ENCODE results near the gene RELN.
A peak's percentile ranks its signal among the peaks of the same experiment; 100 is the strongest.

RELN gene

GRCh38 chr7:103989785-103990767 is 618 bp upstream of the RELN start:
- DNase-seq = peak; percentile 41

DNA sequence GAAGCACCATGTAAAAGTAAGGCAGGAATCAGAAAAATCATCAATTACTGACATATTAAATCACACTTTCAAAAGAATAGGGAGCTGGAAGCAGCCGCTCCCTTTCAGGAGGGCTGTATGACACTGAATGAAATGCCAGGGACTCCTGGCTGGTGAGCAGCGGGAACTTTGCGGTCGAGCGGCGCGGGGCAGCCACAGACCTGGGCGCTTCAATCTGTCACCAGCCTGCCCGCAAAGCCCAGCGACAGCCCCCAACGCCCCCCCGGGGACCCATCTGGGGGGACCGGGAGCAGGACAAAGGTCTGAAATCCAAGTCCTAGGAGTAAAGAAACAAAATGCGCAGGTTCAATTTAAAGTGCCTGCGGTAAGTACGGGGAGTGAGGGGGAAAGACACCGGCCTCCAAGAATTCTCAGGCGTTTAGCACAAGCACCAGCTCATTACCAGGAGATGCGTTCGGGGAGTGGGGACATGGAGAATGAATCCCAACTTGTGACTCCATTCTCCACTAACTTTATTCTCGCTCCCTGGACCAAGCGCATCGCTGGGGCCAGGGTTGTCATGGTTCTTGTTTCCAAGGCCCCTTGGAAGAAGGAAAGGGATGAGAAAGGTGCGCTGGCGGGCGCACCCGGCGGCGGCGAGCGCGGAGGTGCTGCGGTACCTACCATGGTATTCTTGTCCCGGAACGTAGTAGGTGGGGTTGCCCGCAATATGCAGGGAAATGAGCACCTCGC is 824 bp downstream of the RELN start:
- no peak for DNase-seq

- DNase-seq = no peak
Observed at GRCh38 chr7:103987451-103987850, 2.0 kb downstream of the RELN start.

DNA sequence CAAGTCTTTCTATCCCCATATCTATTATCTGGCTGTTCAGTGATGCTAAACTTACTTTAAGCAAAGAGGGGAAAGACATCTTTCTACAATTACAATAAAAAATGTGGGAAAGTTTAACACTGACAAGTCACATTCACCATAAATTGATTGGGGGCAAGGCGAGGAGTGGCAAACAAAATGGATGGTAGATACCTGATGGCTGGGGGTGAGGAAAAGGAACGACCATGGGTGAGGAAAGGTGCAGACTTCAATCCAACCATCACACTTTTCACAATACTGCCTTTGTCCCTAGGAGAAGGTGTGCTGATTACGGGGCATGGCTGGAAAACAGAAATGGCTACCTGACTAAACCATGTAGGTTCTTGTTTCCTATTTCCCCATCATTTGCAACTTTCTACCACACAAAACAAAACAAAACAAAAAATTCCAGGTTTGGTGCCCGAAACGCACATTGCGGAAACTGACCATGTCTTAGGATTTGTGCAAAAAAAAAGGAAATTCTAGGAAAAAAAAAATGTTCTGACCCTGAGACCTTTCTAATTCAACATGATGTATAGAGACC is 3.8 kb downstream of the RELN start:
- DNase-seq = no peak

GRCh38 chr7:103984050-103984449 is 5.4 kb downstream of the RELN start:
- DNase-seq = no peak

DNA sequence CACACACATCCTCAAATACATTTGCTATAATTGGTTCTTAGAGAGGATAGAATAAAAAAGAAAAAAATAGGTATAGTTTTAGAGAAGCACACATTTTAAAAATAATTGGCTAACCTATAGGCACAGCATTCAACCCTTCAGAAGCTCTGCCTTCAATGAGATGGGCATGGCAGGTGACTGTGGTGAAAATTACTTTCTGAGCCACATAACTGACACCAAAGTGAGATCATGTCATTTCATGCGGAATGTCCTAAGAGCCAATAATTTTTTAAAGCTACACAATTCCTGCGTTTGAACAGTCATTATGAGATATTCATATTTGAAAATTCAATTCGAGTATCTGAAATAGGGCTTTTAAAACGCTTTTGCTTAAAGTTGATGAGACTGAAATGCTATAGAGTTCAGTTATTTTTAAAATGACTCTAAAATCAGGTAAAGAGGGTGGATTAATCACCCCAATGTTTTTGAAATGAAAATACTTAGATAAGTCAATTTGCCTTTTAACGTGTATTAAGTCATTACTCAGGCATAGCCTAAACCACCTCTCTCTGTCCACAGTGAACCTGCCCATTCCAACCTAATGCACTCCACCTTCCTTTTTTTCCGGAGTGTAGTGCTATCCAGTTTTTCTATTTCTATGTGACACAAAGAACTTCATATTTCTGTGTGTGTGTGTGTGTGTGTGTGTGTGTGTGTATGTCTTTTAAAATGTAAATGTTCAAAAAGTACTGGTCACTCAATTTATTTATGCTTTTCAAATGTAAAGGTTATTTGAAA is 6.1 kb downstream of the RELN start:
- no peak for DNase-seq

DNA sequence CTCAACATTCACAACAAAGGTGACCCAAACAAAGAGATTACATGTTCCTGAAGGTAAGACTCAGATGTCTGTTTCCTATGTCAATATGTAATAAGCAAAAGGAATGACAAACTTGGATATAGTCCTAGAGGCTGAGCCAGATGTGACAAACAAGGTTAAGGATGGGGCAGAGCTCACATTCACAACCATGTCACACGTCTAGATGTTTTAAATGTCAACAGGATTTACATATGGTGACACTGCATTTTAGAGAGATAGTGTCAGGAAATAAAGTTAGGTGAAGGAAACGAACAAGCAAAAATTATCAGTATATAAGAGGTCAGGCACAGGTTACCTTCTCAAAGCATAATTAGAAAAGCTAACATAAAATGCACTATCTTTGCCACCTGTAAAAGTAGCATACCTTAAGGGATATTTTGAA is 8.4 kb downstream of the RELN start:
- DNase-seq = no peak

DNA sequence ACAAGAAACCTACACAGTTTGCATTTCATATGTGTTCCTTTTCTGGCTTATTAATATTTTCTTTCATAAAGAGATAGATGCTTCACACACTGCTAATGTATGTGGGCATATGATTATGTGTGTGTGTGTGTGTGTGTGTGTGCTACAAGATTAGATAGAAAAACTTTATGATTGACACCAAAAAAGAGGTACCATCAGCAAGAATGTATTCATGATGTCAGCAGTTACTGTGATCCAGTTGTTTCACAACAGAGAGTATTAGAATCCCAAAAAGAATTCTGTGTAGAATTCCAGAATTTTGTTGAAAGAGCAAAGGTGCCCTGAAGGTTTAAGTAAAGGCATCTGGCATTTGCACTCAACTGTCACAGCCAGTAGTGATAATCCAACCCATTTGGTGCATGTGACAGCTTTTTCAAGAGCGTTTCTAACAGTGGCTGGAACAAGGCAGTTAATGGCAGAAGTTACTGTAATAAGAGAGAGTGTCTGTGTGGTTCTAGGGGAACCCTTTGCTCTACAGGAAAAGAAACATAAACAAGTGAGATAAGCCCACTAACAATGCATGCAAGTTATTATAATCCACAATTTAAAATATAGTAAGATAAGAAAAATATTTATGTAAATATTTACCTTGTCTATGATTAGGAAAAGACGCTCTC is 16.6 kb downstream of the RELN start:
- DNase-seq = no peak

DNA sequence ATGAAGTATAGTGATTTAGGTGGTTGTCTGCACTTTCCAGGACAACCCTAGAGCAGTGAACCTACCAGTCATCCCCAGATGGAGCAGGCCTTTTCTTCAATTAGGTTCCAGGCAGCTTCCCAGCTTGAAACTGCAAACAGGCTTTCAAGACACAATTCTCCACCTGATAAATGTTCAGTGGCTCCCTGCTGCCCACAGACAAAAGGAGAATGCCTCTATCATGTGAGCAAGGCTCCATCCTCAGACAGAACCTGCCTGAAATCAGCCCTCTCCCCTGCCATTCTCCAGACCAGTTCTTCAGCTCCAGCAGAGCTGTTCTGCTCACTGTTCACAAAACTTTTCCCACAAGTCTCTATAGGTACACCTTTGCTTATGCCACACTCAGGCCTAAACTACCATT is 22.1 kb downstream of the RELN start:
- no peak for DNase-seq

- DNase-seq = no peak
Observed at GRCh38 chr7:103966593-103967277, 22.7 kb downstream of the RELN start.

DNA sequence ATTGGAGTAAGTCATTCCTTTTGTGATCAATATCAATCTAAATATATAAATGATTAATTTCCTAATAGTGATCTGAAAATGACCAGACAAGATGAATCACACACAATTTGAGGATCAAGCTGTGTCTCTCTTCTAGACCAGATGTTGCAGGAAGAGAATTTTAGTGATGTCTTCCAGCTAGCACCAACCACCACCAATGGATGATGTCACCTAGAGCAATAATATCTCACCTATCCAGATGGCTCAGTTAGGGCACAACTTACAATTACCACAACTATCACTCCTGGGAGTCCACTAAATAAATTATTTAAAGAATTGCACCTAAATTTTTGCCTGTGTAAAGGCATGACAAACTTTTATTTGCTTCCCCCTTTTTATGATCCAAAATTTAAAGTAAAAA is 25.2 kb downstream of the RELN start:
- DNase-seq = no peak

- no peak for DNase-seq
Observed at GRCh38 chr7:103962070-103962469, 27.4 kb downstream of the RELN start.

GRCh38 chr7:103958284-103958818 is 31.1 kb downstream of the RELN start:
- DNase-seq = no peak

DNA sequence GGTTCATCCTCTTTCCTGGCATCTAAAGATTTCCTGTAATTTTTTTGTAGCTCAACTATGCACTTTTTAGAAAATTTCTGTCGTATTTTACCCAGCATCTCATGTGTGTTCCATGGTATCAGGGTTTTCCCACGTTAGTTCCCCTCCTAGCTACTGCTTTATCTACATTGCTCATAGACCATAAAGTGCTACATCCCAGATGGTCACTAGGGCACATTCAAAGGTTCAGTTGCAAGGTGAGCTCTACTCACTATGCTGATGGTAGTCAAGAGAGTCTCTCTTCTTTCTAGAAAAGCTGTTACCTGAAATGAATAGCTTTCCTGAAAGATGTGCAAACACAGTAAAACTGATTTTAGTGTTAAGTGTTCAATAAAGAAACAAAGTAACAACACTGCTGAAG is 33.5 kb downstream of the RELN start:
- no peak for DNase-seq

- no peak for DNase-seq
Observed at GRCh38 chr7:103952408-103952807, 37.0 kb downstream of the RELN start.

DNA sequence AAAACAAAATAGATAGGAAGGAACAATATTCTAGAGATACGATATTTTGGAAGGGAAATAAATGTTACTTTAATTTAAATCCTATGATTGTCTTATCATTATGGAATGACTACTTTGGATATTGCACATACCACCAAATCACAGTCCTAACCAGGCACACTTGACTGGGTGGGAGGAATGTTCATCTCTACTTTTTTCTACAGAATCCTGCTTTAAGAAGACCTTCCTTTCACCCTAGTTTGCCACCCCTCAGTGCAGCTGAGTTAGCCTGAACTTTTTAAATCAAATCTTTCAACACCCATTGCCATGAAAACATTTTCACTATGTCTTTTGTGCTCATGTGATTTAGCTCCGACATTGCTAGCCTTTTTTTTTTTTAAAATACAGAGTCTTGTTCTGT is 38.1 kb downstream of the RELN start:
- DNase-seq = no peak

DNA sequence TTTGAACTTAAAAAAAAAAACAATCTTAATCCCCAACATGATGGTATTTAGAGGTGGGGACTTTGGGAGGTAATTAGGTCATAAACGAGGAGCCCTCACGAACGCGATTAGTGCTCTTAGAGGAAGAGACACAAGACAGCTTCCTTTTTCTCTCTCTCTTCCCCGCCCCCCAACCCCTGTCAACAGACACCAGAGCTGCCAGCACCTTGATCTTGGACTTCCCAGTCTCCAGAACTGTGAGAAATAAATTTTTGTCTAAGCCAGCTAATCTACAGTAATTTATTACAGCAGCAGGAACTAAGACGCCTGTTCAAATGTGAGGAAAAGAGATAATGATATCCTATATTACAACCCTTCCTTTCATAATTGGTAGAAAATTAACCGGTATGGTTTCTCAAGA is 40.1 kb downstream of the RELN start:
- DNase-seq = no peak

- no peak for DNase-seq
Observed at GRCh38 chr7:103947026-103947655, 42.3 kb downstream of the RELN start.

DNA sequence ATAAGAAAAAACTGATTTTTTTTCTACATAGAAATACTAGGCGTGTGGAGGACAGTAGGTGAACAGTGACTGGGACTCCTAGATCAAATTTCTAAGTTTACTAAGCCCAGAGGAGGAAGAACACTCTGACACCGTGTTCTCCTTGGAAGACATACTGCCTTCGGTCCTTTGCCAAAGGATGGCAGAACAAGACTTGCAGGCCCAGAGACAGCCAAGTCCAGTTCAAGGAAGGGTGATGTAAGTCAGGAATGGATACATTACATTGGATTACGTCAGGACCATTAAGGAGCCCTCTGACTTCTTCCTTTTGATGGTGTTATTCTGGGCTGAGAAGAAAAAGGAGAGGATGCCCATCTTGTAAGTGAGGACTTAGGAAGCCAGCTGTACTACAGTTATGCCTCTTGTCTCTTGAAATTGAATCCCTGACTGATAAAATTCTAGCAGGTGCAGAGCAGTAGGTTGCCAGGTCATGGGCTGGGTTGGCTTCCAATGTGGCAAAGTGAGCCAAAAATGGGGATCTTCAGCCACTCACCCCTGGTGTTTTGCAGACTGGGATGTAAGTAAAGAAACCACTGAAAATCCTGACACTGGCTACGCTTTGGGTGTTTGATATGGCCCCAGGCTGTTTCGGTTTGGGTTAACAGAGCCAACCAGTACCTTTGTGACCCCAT is 45.1 kb downstream of the RELN start:
- no peak for DNase-seq

GRCh38 chr7:103941976-103942375 is 47.5 kb downstream of the RELN start:
- DNase-seq = no peak
